GM12892 (cell line): ENCODE measurements around the gene SLC38A3.

Source experiments
- DNase-seq: peaks from one replicate; pipeline ENCODE4 v3.0.0; 2011; ENCODE audit not compliant: insufficient read length
- FAIRE-seq: peaks from 2 replicates; lab custom pipeline; 2011; peaks lifted over from hg19 to GRCh38; lab: Jason Lieb, UNC
- POLR2A ChIP-seq: IDR thresholded peaks from 2 replicates; pipeline ENCODE4 v1.6.1; 2011; ENCODE audit warnings: low read depth, low read length, control low read depth
- POLR2AphosphoS5 ChIP-seq: IDR thresholded peaks from 2 replicates; pipeline ENCODE4 v1.6.1; 2011; ENCODE audit warnings: low read depth, low read length, control low read depth
- TAF1 ChIP-seq: IDR thresholded peaks from 2 replicates; pipeline ENCODE4 v1.6.1; 2011; ENCODE audit warnings: low read depth, mild to moderate bottlenecking, control low read depth, low read length, borderline replicate concordance

Gene SLC38A3

GRCh38 chr3:50194128-50194902 is 10.8 kb upstream of the SLC38A3 start:
- TF ChIP-seq POLR2AphosphoS5 (no peak), POLR2A (no peak), TAF1 (no peak)
- FAIRE-seq, result peak; percentile 82
- peak; percentile 68 for DNase-seq

- TF ChIP-seq POLR2AphosphoS5, result no peak
- no peak for TF ChIP-seq TAF1
- TF ChIP-seq POLR2A, result no peak
- FAIRE-seq (no peak), DNase-seq (peak; percentile 58)
Observed at GRCh38 chr3:50194903-50195500, 10.1 kb upstream of the SLC38A3 start.

- TF ChIP-seq POLR2A (no peak), POLR2AphosphoS5 (no peak), TAF1 (no peak)
- DNase-seq, result no peak
- FAIRE-seq, result no peak
Observed at GRCh38 chr3:50195501-50196252, 9.4 kb upstream of the SLC38A3 start.

GRCh38 chr3:50196253-50196801 is 8.7 kb upstream of the SLC38A3 start:
- DNase-seq (no peak), FAIRE-seq (no peak)
- TF ChIP-seq POLR2A (no peak), POLR2AphosphoS5 (no peak), TAF1 (no peak)

GRCh38 chr3:50201573-50202315 is 3.3 kb upstream of the SLC38A3 start:
- no peak for FAIRE-seq
- no peak for TF ChIP-seq POLR2A
- TF ChIP-seq POLR2AphosphoS5, result no peak
- TF ChIP-seq TAF1, result no peak
- no peak for DNase-seq

GRCh38 chr3:50202353-50203112 is 2.5 kb upstream of the SLC38A3 start:
- FAIRE-seq (no peak), DNase-seq (no peak)
- no peak for TF ChIP-seq POLR2A
- TF ChIP-seq TAF1, result no peak
- TF ChIP-seq POLR2AphosphoS5, result no peak

GRCh38 chr3:50203113-50203808 is 1.8 kb upstream of the SLC38A3 start:
- FAIRE-seq (no peak), DNase-seq (no peak)
- TF ChIP-seq TAF1 (no peak), POLR2AphosphoS5 (no peak), POLR2A (no peak)

- no peak for FAIRE-seq
- TF ChIP-seq TAF1, result no peak
- no peak for TF ChIP-seq POLR2AphosphoS5
- no peak for TF ChIP-seq POLR2A
- no peak for DNase-seq
Observed at GRCh38 chr3:50203809-50204803, 965 bp upstream of the SLC38A3 start.
